AG10803 (cell line): Measurements from ENCODE around the gene TULP4.

Experiments
- DNase-seq: peaks from one replicate; pipeline ENCODE4 v3.0.0; 2010; ENCODE audit warnings: low read depth
- H3K4me3 ChIP-seq: 2 replicates; pipeline ENCODE4 v1.5.1; 2011; ENCODE audit warnings: mild to moderate bottlenecking, low read length, control low read depth
- TF ChIP-seq, protein P1 (sequence below): conservative IDR thresholded peaks from 2 replicates; pipeline ENCODE4 v1.5.1; 2011; ENCODE audit warnings: mild to moderate bottlenecking, low read length, control low read depth, inconsistent platforms

The TULP4 gene

GRCh38 chr6:158357570-158358216, 45.4 kb downstream of the TULP4 start:
- TF ChIP-seq, protein P1, sequence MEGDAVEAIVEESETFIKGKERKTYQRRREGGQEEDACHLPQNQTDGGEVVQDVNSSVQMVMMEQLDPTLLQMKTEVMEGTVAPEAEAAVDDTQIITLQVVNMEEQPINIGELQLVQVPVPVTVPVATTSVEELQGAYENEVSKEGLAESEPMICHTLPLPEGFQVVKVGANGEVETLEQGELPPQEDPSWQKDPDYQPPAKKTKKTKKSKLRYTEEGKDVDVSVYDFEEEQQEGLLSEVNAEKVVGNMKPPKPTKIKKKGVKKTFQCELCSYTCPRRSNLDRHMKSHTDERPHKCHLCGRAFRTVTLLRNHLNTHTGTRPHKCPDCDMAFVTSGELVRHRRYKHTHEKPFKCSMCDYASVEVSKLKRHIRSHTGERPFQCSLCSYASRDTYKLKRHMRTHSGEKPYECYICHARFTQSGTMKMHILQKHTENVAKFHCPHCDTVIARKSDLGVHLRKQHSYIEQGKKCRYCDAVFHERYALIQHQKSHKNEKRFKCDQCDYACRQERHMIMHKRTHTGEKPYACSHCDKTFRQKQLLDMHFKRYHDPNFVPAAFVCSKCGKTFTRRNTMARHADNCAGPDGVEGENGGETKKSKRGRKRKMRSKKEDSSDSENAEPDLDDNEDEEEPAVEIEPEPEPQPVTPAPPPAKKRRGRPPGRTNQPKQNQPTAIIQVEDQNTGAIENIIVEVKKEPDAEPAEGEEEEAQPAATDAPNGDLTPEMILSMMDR: no peak
- no peak for DNase-seq
- H3K4me3 ChIP-seq: no peak overlapping the region

GRCh38 chr6:158358450-158359077, 46.3 kb downstream of the TULP4 start:
- DNase-seq: no peak
- H3K4me3 ChIP-seq: no peak overlapping the region
- TF ChIP-seq, protein P1: no peak

DNA sequence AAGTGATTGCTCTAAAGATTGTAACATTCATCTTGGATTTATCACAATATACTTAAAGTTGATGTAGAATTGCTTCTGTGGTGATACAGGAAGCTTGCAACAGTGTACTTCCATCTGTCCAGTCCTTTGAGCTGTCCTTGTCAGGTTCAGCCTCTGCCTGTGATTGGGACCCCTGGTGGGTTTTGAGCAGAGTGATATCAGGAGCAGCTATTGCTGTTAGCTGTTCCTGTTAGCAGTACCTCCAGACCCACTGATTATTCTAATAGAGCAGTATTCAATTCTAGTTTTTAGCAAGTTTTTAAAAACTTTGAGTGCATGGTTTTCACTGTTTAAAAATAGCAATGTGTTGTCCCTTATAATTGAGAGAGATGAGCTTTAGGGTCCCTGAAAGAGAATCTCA, 48.8 kb downstream of the TULP4 start:
- no peak for DNase-seq
- TF ChIP-seq, protein P1: no peak
- H3K4me3 ChIP-seq: no peak overlapping the region

DNA sequence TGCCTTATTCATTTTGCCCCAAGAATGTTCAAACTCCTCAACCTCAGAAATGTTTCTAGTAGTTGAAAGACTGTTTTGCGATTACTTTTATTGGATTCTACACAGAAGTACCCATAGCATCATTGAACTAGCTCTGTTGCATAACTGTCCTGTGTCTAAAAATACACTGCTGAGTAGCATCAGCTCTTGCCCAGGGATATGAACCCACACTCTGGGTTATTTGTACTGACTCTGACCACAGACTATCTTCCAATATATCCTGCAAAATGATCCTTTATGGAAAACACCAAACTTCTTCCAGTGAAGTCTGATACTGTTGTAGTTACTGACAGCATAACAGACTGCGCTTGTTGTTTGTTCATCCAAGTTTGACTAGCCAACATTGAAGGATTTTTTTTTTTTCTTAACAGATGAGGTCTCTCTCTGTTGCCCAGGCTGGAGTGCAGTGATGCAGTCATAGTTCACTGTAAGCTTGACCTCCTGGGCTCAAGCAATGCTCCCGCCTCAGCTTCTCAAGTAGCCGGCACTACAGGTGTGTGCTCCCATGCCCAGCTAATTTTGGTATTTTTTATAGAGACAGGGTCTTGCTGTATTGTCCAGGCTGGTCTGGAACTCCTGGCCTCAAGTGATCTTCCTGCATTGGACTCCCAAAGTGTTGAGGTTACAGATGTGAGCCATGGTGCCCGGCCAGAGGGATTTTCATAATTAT, 49.9 kb downstream of the TULP4 start:
- TF ChIP-seq, protein P1: no peak
- DNase-seq: peak; percentile 47
- H3K4me3 ChIP-seq: no peak overlapping the region

DNA sequence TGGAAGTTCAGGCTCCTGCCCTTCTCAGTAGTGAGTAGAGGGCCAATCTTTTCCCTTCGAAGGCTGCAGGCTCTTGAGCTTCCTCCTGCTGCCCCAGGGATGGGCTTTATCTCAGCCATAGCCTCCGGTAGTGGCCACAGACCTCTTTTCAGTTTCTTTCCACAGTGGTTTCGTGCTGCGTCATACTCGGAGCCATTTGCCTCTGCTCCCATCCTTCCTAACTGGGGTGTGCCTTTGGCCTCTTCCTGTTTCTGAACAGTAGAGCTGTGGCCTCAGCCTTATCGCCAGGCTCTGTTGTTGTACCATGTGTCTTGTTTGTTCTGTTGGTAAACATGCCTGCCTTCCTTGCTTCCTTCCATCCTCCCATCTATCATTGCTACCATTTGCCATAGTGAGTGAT, 54.1 kb downstream of the TULP4 start:
- no peak for DNase-seq
- TF ChIP-seq, protein P1: no peak
- no peak overlapping the region for H3K4me3 ChIP-seq

DNA sequence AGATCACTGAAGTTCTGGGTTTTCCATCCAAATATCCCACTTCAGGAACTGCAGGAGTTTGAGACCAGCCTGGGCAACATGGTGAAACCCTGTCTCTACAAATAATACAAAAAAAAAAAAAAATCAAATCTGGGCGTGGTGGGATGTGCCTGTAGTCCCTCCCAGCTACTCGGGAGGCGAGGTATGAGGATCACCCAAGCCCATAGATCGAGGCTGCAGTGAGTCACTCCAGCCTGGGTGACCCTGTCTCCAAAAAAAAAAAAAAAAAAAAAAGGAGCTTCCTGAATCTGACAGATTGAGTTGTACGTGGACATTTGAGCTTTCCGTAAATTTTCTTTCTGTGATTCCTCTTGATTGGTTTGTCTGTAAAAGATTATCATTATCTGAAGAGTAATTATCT, 55.6 kb downstream of the TULP4 start:
- no peak overlapping the region for H3K4me3 ChIP-seq
- TF ChIP-seq, protein P1: no peak
- no peak for DNase-seq

- no peak for DNase-seq
These were observed 57.0 kb downstream of the TULP4 start for GRCh38 chr6:158369241-158369640.

More at GRCh38 chr6:158369241-158369640, 57.0 kb downstream of the TULP4 start:
- TF ChIP-seq, protein P1: no peak
- no peak overlapping the region for H3K4me3 ChIP-seq
